HFFc6 (cell line): Measurements from ENCODE around the gene PRDM16. TPM values are rescaled to one million over a fixed set of nuclear protein-coding genes. Genes with fewer than 3 reads are reported as not detected.

Experiments
- DNase-seq: peaks from one replicate; pipeline ENCODE4 v3.0.0-alpha.2; 2018
- H3K27ac Mint-ChIP-seq: 2 replicates; pipeline ENCODE4 v1.8.0; 2020; ENCODE audit warnings: mild to moderate bottlenecking, mixed read lengths
- H3K27me3 Mint-ChIP-seq: 2 replicates; pipeline ENCODE4 v1.8.0; 2021; ENCODE audit warnings: mild to moderate bottlenecking, moderate library complexity, mixed read lengths; ENCODE audit not compliant: insufficient read depth
- H3K36me3 Mint-ChIP-seq: 2 replicates; pipeline ENCODE4 v1.8.0; 2021; ENCODE audit warnings: low read depth, mixed read lengths
- H3K4me1 Mint-ChIP-seq: 2 replicates; pipeline ENCODE4 v1.8.0; 2020; ENCODE audit warnings: low read depth, mixed read lengths
- H3K4me3 Mint-ChIP-seq: 2 replicates; pipeline ENCODE4 v1.8.0; 2020; ENCODE audit warnings: mild to moderate bottlenecking, moderate library complexity, mixed read lengths
- H3K9me3 Mint-ChIP-seq: 2 replicates; pipeline ENCODE4 v1.8.0; 2020; ENCODE audit warnings: mild to moderate bottlenecking, mixed read lengths
- CTCF ChIP-seq: fragments of 200-600 bp; sonication (generic); IDR thresholded peaks from 2 replicates; pipeline ENCODE4 v1.5.0; 2021; ENCODE audit warnings: antibody characterized with exemption, mild to moderate bottlenecking
- total RNA-seq, 6 experiments: library from RNA; stranded (reverse); fragmentation: NEBNext Ultra II Directional; extraction: Animal tissue kit (Norgen Biotek cat#: 25700); gene quantifications; 2 replicates in 1 of 6; 3 replicates in 5 of 6; pipeline ENCODE4 v1.2.3, GENCODE V29; 2021

Gene PRDM16
- total RNA-seq, 6 experiments from 2014 or later, result not detected

GRCh38 chr1:3211582-3212375, 142.8 kb downstream of the PRDM16 start:
- H3K4me3 Mint-ChIP-seq, result no peak overlapping the region
- no peaks in the 10 kb centered on the region for H3K4me1 Mint-ChIP-seq
- TF ChIP-seq CTCF, result no peak
- H3K27me3 Mint-ChIP-seq, result peaks cover 10% of the 10 kb centered on the region
- no peak overlapping the region for H3K27ac Mint-ChIP-seq
- no peak for DNase-seq
- H3K9me3 Mint-ChIP-seq, result peaks cover 20% of the 10 kb centered on the region
- H3K36me3 Mint-ChIP-seq, result no peaks in the 10 kb centered on the region

GRCh38 chr1:3212453-3213355, 143.7 kb downstream of the PRDM16 start:
- H3K27me3 Mint-ChIP-seq, result peaks cover 12% of the 10 kb centered on the region
- H3K4me1 Mint-ChIP-seq, result no peaks in the 10 kb centered on the region
- H3K27ac Mint-ChIP-seq, result no peak overlapping the region
- H3K4me3 Mint-ChIP-seq, result no peak overlapping the region
- no peaks in the 10 kb centered on the region for H3K36me3 Mint-ChIP-seq
- TF ChIP-seq CTCF, result no peak
- DNase-seq, result no peak
- H3K9me3 Mint-ChIP-seq, result peaks cover 12% of the 10 kb centered on the region; the same call in 1 of the 2 replicates

GRCh38 chr1:3213730-3214129, 144.7 kb downstream of the PRDM16 start:
- peaks cover 9% of the 10 kb centered on the region; the same call in 1 of the 2 replicates for H3K9me3 Mint-ChIP-seq
- H3K27me3 Mint-ChIP-seq, result peaks cover 14% of the 10 kb centered on the region
- no peak for DNase-seq
- TF ChIP-seq CTCF, result no peak
- H3K4me1 Mint-ChIP-seq, result no peaks in the 10 kb centered on the region
- H3K27ac Mint-ChIP-seq, result no peak overlapping the region
- H3K4me3 Mint-ChIP-seq, result no peak overlapping the region
- H3K36me3 Mint-ChIP-seq, result no peaks in the 10 kb centered on the region

GRCh38 chr1:3215198-3216014, 146.4 kb downstream of the PRDM16 start:
- TF ChIP-seq CTCF, result no peak
- Mint-ChIP-seq H3K4me3 (no peak overlapping the region), H3K4me1 (no peaks in the 10 kb centered on the region), H3K27ac (no peak overlapping the region), H3K36me3 (no peaks in the 10 kb centered on the region), H3K9me3 (peaks cover 10% of the 10 kb centered on the region; the same call in 1 of the 2 replicates), H3K27me3 (peaks cover 18% of the 10 kb centered on the region)
- no peak for DNase-seq

- Mint-ChIP-seq H3K27ac (no peak overlapping the region), H3K4me1 (no peaks in the 10 kb centered on the region), H3K27me3 (peaks cover 17% of the 10 kb centered on the region), H3K4me3 (no peak overlapping the region), H3K36me3 (no peaks in the 10 kb centered on the region), H3K9me3 (peaks cover 10% of the 10 kb centered on the region; the same call in 1 of the 2 replicates)
- no peak for DNase-seq
- no peak for TF ChIP-seq CTCF
Observed at GRCh38 chr1:3216015-3216391, 147.0 kb downstream of the PRDM16 start.
